A673 (cell line): ENCODE results near the gene MAST3. TPM values are rescaled to one million over a fixed set of nuclear protein-coding genes. Genes with fewer than 3 reads are reported as not detected.

ENCODE experiments used
- BruUV-seq: library from RNA; stranded (reverse); fragments of 400-500 nt; replicated peaks from 2 replicates; lab custom pipeline; 2021; lab: Mats Ljungman, UMichigan
- CTCF ChIA-PET: fragments of 300-600 bp; sonication (Branson Sonifier 250); formaldehyde crosslinking; loops from one replicate; lab custom pipeline; 2022; ENCODE audit warnings: antibody characterized with exemption; lab: Charles Lee
- POLR2A ChIA-PET: fragments of 300-600 bp; sonication (Branson Sonifier 250); formaldehyde crosslinking; loops from one replicate; lab custom pipeline; 2022; ENCODE audit warnings: antibody characterized with exemption; ENCODE audit not compliant: low non-redundant PET; lab: Charles Lee
- DNase-seq: peaks from one replicate; pipeline ENCODE4 v3.0.0-alpha.2; 2015; ENCODE audit warnings: low spot score
- H3K27ac ChIP-seq: fragments of 200-600 bp; sonication (generic); 2 replicates; pipeline ENCODE4 v1.5.1; 2016; ENCODE audit warnings: mixed run types, low read depth, mild to moderate bottlenecking, mixed read lengths, antibody characterized with exemption, low read length; ENCODE audit not compliant: poor library complexity, severe bottlenecking
- H3K27me3 ChIP-seq: fragments of 200-600 bp; sonication (generic); replicated peaks from 2 replicates; pipeline ENCODE4 v1.6.1; 2017; ENCODE audit warnings: mixed run types, low read depth, mild to moderate bottlenecking, mixed read lengths, antibody characterized with exemption, low read length; ENCODE audit not compliant: insufficient read depth, poor library complexity
- H3K36me3 ChIP-seq: fragments of 200-600 bp; sonication (generic); 2 replicates; pipeline ENCODE4 v1.6.1; 2016; ENCODE audit warnings: mixed run types, mild to moderate bottlenecking, mixed read lengths, antibody characterized with exemption, low read length; ENCODE audit not compliant: insufficient read depth, poor library complexity, severe bottlenecking
- H3K4me1 ChIP-seq: fragments of 200-600 bp; sonication (generic); 2 replicates; pipeline ENCODE4 v1.6.1; 2017; ENCODE audit warnings: mixed run types, mild to moderate bottlenecking, mixed read lengths, antibody characterized with exemption, low read length; ENCODE audit not compliant: insufficient read depth, poor library complexity, severe bottlenecking
- H3K4me3 ChIP-seq: fragments of 200-600 bp; sonication (generic); 2 replicates; pipeline ENCODE4 v1.5.1; 2016; ENCODE audit warnings: low read depth, mixed run types, mild to moderate bottlenecking, mixed read lengths, low read length; ENCODE audit not compliant: poor library complexity, severe bottlenecking
- H3K9me3 ChIP-seq: fragments of 200-600 bp; sonication (generic); 2 replicates; pipeline ENCODE4 v1.6.1; 2016; ENCODE audit warnings: mixed run types, low read depth, mild to moderate bottlenecking, mixed read lengths, antibody characterized with exemption, low read length; ENCODE audit not compliant: poor library complexity, severe bottlenecking
- EZH2 ChIP-seq: fragments of 200-600 bp; sonication (generic); IDR thresholded peaks from 2 replicates; pipeline ENCODE4 v1.6.1; 2017; ENCODE audit warnings: borderline replicate concordance, low read depth, mild to moderate bottlenecking, mixed read lengths, antibody characterized with exemption, low read length; ENCODE audit not compliant: poor library complexity, severe bottlenecking
- intact Hi-C: fragments of 100-400 bp; cut with micrococcal nuclease; formaldehyde crosslinking; loops from one replicate; pipeline ENCODE4 v1.10.0; 2022; ENCODE audit not compliant: unreplicated experiment
- total RNA-seq: library from RNA; stranded (reverse); gene quantifications from 2 replicates; pipeline ENCODE4 v1.2.3, GENCODE V29; 2021
- TF ChIP-seq, protein P1 (sequence below): fragments of 300-800, 200-600 bp; sonication (generic); conservative IDR thresholded peaks from 2 replicates; pipeline ENCODE4 v1.5.1; 2017; ENCODE audit warnings: low read depth, mild to moderate bottlenecking, antibody characterized with exemption, low read length, moderate library complexity, mixed read lengths

MAST3 gene
- total RNA-seq, 1 experiment from 2014 or later: 5.1 TPM

DNA sequence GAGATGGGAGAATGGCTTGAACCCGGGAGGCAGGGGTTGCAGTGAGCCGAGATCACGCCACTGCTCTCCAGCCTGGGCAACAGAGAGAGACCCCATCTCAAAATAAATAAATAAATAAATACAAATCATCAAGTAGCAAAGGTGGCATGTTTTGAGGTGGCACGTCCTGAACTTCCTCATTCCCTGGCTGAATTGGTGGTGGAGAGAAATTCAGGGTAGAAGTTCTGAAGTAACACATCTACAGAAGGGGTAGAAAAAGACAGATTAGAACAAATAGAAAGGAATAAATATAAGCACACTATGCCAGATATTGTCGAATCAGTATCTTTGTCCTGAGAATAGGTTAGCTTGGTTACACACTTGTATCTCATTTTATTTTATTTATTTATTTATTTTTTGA is 82.4 kb downstream of the MAST3 start:
- CTCF ChIA-PET: no interaction called here
- BruUV-seq: no TSS peak

DNA sequence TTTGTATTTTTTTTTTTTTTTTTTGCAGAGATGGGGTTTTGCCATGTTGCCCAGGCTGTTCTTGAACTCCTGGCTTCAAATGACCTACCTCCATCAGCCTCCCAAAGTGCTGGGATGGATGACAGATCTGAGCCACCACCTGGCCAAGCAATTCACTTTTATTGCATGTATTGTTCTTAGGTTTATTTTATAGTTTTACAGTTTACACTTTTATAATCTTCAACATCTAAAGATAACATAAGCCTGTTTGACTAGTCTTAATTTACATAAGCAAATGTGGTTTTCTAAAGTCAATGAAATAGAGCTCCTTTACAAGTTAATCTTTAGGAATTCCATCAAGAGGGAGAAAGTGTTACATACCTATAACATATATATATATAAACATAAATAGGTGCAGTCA is 86.0 kb downstream of the MAST3 start:
- intact Hi-C loops: no loop called here
- no peaks in the 10 kb centered on the region for H3K9me3 ChIP-seq
- no peaks in the 10 kb centered on the region for H3K36me3 ChIP-seq
- ChIA-PET POLR2A (no interaction called here), CTCF (no interaction called here)
- no peaks in the 10 kb centered on the region for H3K4me1 ChIP-seq
- no peaks in the 10 kb centered on the region for H3K27me3 ChIP-seq
- H3K4me3 ChIP-seq: no peak overlapping the region
- no TSS peak for BruUV-seq
- TF ChIP-seq, protein P1, sequence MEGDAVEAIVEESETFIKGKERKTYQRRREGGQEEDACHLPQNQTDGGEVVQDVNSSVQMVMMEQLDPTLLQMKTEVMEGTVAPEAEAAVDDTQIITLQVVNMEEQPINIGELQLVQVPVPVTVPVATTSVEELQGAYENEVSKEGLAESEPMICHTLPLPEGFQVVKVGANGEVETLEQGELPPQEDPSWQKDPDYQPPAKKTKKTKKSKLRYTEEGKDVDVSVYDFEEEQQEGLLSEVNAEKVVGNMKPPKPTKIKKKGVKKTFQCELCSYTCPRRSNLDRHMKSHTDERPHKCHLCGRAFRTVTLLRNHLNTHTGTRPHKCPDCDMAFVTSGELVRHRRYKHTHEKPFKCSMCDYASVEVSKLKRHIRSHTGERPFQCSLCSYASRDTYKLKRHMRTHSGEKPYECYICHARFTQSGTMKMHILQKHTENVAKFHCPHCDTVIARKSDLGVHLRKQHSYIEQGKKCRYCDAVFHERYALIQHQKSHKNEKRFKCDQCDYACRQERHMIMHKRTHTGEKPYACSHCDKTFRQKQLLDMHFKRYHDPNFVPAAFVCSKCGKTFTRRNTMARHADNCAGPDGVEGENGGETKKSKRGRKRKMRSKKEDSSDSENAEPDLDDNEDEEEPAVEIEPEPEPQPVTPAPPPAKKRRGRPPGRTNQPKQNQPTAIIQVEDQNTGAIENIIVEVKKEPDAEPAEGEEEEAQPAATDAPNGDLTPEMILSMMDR: no peak
- no peak for TF ChIP-seq EZH2
- no peak for DNase-seq
- H3K27ac ChIP-seq: no peak overlapping the region

More for the DNA sequence above, 82.4 kb downstream of the MAST3 start:
- TF ChIP-seq EZH2: no peak
- TF ChIP-seq, protein P1: no peak
- POLR2A ChIA-PET: no interaction called here
- no peak for DNase-seq
- Histone ChIP-seq H3K27me3 (no peaks in the 10 kb centered on the region), H3K4me1 (no peaks in the 10 kb centered on the region), H3K4me3 (no peak overlapping the region), H3K9me3 (no peaks in the 10 kb centered on the region), H3K27ac (no peak overlapping the region), H3K36me3 (no peaks in the 10 kb centered on the region)
- intact Hi-C loops: no loop called here

DNA sequence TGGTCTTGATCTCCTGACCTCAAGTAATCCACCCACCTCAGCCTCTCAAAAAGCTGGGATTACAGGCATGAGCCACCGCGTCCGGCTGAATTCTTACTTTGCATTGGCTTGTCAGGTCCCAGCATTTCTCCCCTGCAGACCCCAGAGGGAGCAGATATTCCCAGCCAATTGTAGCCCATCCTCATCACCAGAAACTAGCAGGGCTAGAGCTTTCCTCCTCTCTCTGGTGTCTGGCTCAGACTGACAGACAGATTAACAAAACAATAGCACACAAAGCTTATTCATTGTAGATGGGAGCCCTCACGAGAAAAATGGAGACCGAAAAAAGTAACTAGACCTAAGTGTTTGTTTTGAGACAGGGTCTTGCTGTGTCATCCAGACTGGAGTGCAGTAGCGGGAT is 88.0 kb downstream of the MAST3 start:
- Histone ChIP-seq H3K4me1 (no peaks in the 10 kb centered on the region), H3K4me3 (no peak overlapping the region), H3K27me3 (no peaks in the 10 kb centered on the region), H3K36me3 (no peaks in the 10 kb centered on the region), H3K27ac (no peak overlapping the region), H3K9me3 (no peaks in the 10 kb centered on the region)
- POLR2A ChIA-PET: no interaction called here
- CTCF ChIA-PET: no interaction called here
- TF ChIP-seq, protein P1: no peak
- no peak for TF ChIP-seq EZH2
- BruUV-seq: no TSS peak
- intact Hi-C loops: no loop called here
- DNase-seq: no peak
